GM23338 (cell line): ENCODE data around the gene CYB561D1.

Experiments used
- CREB1 ChIP-seq: fragments of 250-450 bp; sonication (Bioruptor Pico); IDR thresholded peaks from 2 replicates; pipeline ENCODE4 v1.5.0; 2020; ENCODE audit warnings: low read depth, mild to moderate bottlenecking, moderate library complexity
- CTCF ChIP-seq, 2 experiments: fragments of 200-600 bp in 1 of 2; sonication (generic) in 1 of 2; conservative IDR thresholded peaks; 2 replicates each; pipeline versions ENCODE4 v1.5.1 to v1.6.1; 2016 to 2017; ENCODE audit warnings: antibody characterized with exemption in 2 of 2, low read depth in 2 of 2, mild to moderate bottlenecking in 2 of 2, moderate library complexity in 1 of 2
- EZH2 ChIP-seq: fragments of 200-600 bp; sonication (generic); IDR thresholded peaks from one replicate; pipeline ENCODE4 v1.8.0; 2017; ENCODE audit warnings: antibody characterized with exemption, mild to moderate bottlenecking, low read depth; ENCODE audit not compliant: unreplicated experiment
- EZH2phosphoT487 ChIP-seq: fragments of 200-600 bp; sonication (generic); IDR thresholded peaks from one replicate; pipeline ENCODE4 v1.8.1; 2018; ENCODE audit warnings: antibody characterized with exemption; ENCODE audit not compliant: unreplicated experiment
- JUNB ChIP-seq: IDR thresholded peaks from one replicate; pipeline ENCODE4 v1.6.1; 2016; ENCODE audit warnings: antibody characterized with exemption; ENCODE audit not compliant: unreplicated experiment
- POLR2AphosphoS5 ChIP-seq: IDR thresholded peaks from 2 replicates; pipeline ENCODE4 v1.6.1; 2016; ENCODE audit warnings: antibody characterized with exemption, low read depth
- REST ChIP-seq: IDR thresholded peaks from one replicate; pipeline ENCODE4 v1.6.1; 2018; ENCODE audit warnings: antibody characterized with exemption; ENCODE audit not compliant: unreplicated experiment
- ZNF114 ChIP-seq: fragments of 250-450 bp; sonication (Bioruptor Pico); IDR thresholded peaks from 2 replicates; pipeline ENCODE4 v1.5.0; 2020; ENCODE audit warnings: mild to moderate bottlenecking, moderate library complexity
- ZNF331 ChIP-seq: fragments of 250-450 bp; sonication (Bioruptor Pico); IDR thresholded peaks from 2 replicates; pipeline ENCODE4 v1.5.0; 2020; ENCODE audit warnings: low read depth, mild to moderate bottlenecking, moderate library complexity

- TF ChIP-seq EZH2phosphoT487 (no peak), CTCF (conservative IDR thresholded peaks at IDR 0.05; ENCODE audit: low read depth in 2 of 2) (no peak), POLR2AphosphoS5 (no peak), EZH2 (no peak), CREB1 (CRISPR knock-in tag) (no peak), ZNF114 (no peak), REST (no peak), ZNF331 (no peak), JUNB (no peak)
These were observed 1.1 kb upstream of the CYB561D1 start for GRCh38 chr1:109492779-109493178.
